ENCODE data around the gene CMTM4.
"Not testable (repeated sequence)": the region's sequence is repeated elsewhere in the genome, so short reads cannot be mapped to it uniquely, and the experiment has no call there.

The CMTM4 gene

GRCh38 chr16:66668777-66669444, 27.6 kb downstream of the CMTM4 start:
- DNase-seq = no peak

GRCh38 chr16:66667944-66668343, 28.6 kb downstream of the CMTM4 start:
- DNase-seq = no peak

GRCh38 chr16:66662445-66663194, 33.9 kb downstream of the CMTM4 start:
- DNase-seq = no peak

- DNase-seq = not testable (repeated sequence)
Observed at GRCh38 chr16:66661671-66662346, 34.7 kb downstream of the CMTM4 start.

GRCh38 chr16:66661210-66661560, 35.4 kb downstream of the CMTM4 start:
- no peak for DNase-seq

GRCh38 chr16:66660422-66661209, 35.9 kb downstream of the CMTM4 start:
- DNase-seq = no peak

GRCh38 chr16:66658860-66659190, 37.7 kb downstream of the CMTM4 start:
- no peak for DNase-seq

- DNase-seq = no peak
Observed at GRCh38 chr16:66658143-66658859, 38.2 kb downstream of the CMTM4 start.

GRCh38 chr16:66656547-66656946, 40.0 kb downstream of the CMTM4 start:
- no peak for DNase-seq

- no peak for DNase-seq
Observed at GRCh38 chr16:66653581-66654350, 42.8 kb downstream of the CMTM4 start.

- no peak for DNase-seq
Observed at GRCh38 chr16:66652661-66653360, 43.7 kb downstream of the CMTM4 start.

GRCh38 chr16:66651965-66652364, 44.6 kb downstream of the CMTM4 start:
- DNase-seq = no peak

GRCh38 chr16:66651474-66651765, 45.1 kb downstream of the CMTM4 start:
- DNase-seq = no peak

GRCh38 chr16:66650707-66651473, 45.7 kb downstream of the CMTM4 start:
- peak; percentile 61 for DNase-seq

- DNase-seq = no peak
Observed at GRCh38 chr16:66649636-66650205, 46.8 kb downstream of the CMTM4 start.

- DNase-seq = no peak
Observed at GRCh38 chr16:66649167-66649566, 47.4 kb downstream of the CMTM4 start.

- no peak for DNase-seq
Observed at GRCh38 chr16:66647866-66648265, 48.7 kb downstream of the CMTM4 start.

- no peak for DNase-seq
Observed at GRCh38 chr16:66641387-66641786, 55.2 kb downstream of the CMTM4 start.

- DNase-seq = no peak
Observed at GRCh38 chr16:66640724-66641314, 55.7 kb downstream of the CMTM4 start.
